Tibial artery (tissue), 4 donors: ENCODE data around the gene PLEKHD1.

Source experiments
- DNase-seq, 2 donors: peaks; one replicate each; pipeline ENCODE4 v3.0.0-alpha.2; 2019
- H3K27ac ChIP-seq, 2 donors: fragments of 200-600 bp; sonication (generic) in 1 of 2; 1 replicate in 1 of 2; 2 replicates in 1 of 2; pipeline ENCODE4 v1.5.1; 2018 to 2019; ENCODE audit warnings: mild to moderate bottlenecking in 1 of 2
- H3K27me3 ChIP-seq, 2 donors: fragments of 200-600 bp; sonication (generic) in 1 of 2; one replicate each; pipeline versions ENCODE4 v1.5.1 to v1.6.0; 2016 to 2019
- H3K36me3 ChIP-seq, 3 donors: fragments of 200-600 bp; sonication (generic) in 2 of 3; one replicate each; pipeline ENCODE4 v1.5.1; 2016 to 2019; ENCODE audit warnings: mild to moderate bottlenecking in 2 of 3
- H3K4me1 ChIP-seq, 4 donors: fragments of 200-600 bp; sonication (generic) in 2 of 4; 1 replicate in 3 of 4; 2 replicates in 1 of 4; pipeline ENCODE4 v1.5.1; 2016 to 2019
- H3K4me3 ChIP-seq, 2 donors: fragments of 200-600 bp; sonication (generic) in 1 of 2; 1 replicate in 1 of 2; 2 replicates in 1 of 2; pipeline ENCODE4 v1.5.1; 2018 to 2019; ENCODE audit warnings: mild to moderate bottlenecking in 2 of 2
- H3K9me3 ChIP-seq, 3 donors: fragments of 200-600 bp; sonication (generic) in 1 of 3; one replicate each; pipeline ENCODE4 v1.5.1; 2016 to 2019
- CTCF ChIP-seq, 2 experiments: fragments of 200-600 bp in 1 of 2; fragments of 450-650 bp in 1 of 2; IDR thresholded peaks; one replicate each; pipeline ENCODE4 v1.5.1; 2017 to 2019; ENCODE audit warnings: antibody characterized with exemption in 2 of 2, mild to moderate bottlenecking in 1 of 2, moderate library complexity in 1 of 2
- intact Hi-C: fragments of 100-400 bp; cut with DNase I; formaldehyde crosslinking; loops from one replicate; pipeline ENCODE4 v1.15.0; 2023; ENCODE audit warnings: low total_unique reads

PLEKHD1 gene

GRCh38 chr14:69464829-69465228 lies 19.7 kb upstream of the PLEKHD1 start:
- no peaks in the 10 kb centered on the region for H3K27me3 ChIP-seq
- intact Hi-C loops, result no loop called here
- TF ChIP-seq CTCF (IDR thresholded peaks at IDR 0.05), result no peak

GRCh38 chr14:69468949-69469348 lies 15.6 kb upstream of the PLEKHD1 start:
- intact Hi-C loops, result no loop called here
- DNase-seq, result no peak
- TF ChIP-seq CTCF (IDR thresholded peaks at IDR 0.05), result no peak
- no peak overlapping the region for H3K27ac ChIP-seq
- no peaks in the 10 kb centered on the region for H3K9me3 ChIP-seq
- no peak overlapping the region for H3K4me3 ChIP-seq
- H3K27me3 ChIP-seq, result no peaks in the 10 kb centered on the region
- no peaks in the 10 kb centered on the region for H3K4me1 ChIP-seq
- H3K36me3 ChIP-seq, result peaks cover 0 to 4% (median 0%) of the 10 kb centered on the region in 3 donors

More at GRCh38 chr14:69464829-69465228, 19.7 kb upstream of the PLEKHD1 start:
- Histone ChIP-seq H3K9me3 (no peaks in the 10 kb centered on the region), H3K4me1 (no peaks in the 10 kb centered on the region), H3K36me3 (peaks cover 0 to 7% (median 7%) of the 10 kb centered on the region in 3 donors), H3K27ac (no peak overlapping the region), H3K4me3 (no peak overlapping the region)
- DNase-seq, result no peak

- no peaks in the 10 kb centered on the region for H3K27me3 ChIP-seq
- DNase-seq, result no peak
- no peaks in the 10 kb centered on the region for H3K4me1 ChIP-seq
- peaks cover 0 to 4% (median 0%) of the 10 kb centered on the region in 3 donors for H3K36me3 ChIP-seq
- no peaks in the 10 kb centered on the region for H3K9me3 ChIP-seq
- no peak overlapping the region for H3K27ac ChIP-seq
- intact Hi-C loops, result no loop called here
- H3K4me3 ChIP-seq, result no peak overlapping the region
- TF ChIP-seq CTCF (IDR thresholded peaks at IDR 0.05), result no peak
Observed at GRCh38 chr14:69471436-69471835, 13.1 kb upstream of the PLEKHD1 start.

- H3K36me3 ChIP-seq, result peaks cover 0 to 4% (median 0%) of the 10 kb centered on the region in 3 donors
- intact Hi-C loops, result no loop called here
- H3K4me1 ChIP-seq, result no peaks in the 10 kb centered on the region
- no peaks in the 10 kb centered on the region for H3K9me3 ChIP-seq
- H3K27ac ChIP-seq, result no peak overlapping the region
- H3K27me3 ChIP-seq, result no peaks in the 10 kb centered on the region
- TF ChIP-seq CTCF (IDR thresholded peaks at IDR 0.05), result no peak
- H3K4me3 ChIP-seq, result no peak overlapping the region
- DNase-seq, result no peak
Observed at GRCh38 chr14:69471916-69472315, 12.6 kb upstream of the PLEKHD1 start.

- no peak for DNase-seq
- no peaks in the 10 kb centered on the region for H3K4me1 ChIP-seq
- no peak overlapping the region for H3K27ac ChIP-seq
- no peaks in the 10 kb centered on the region for H3K9me3 ChIP-seq
- no peak for TF ChIP-seq CTCF (IDR thresholded peaks at IDR 0.05)
- intact Hi-C loops, result no loop called here
- H3K36me3 ChIP-seq, result peaks cover 0 to 4% (median 0%) of the 10 kb centered on the region in 3 donors
- H3K4me3 ChIP-seq, result no peak overlapping the region
- no peaks in the 10 kb centered on the region for H3K27me3 ChIP-seq
Observed at GRCh38 chr14:69473260-69473659, 11.3 kb upstream of the PLEKHD1 start.

- Histone ChIP-seq H3K27me3 (no peaks in the 10 kb centered on the region), H3K4me1 (no peaks in the 10 kb centered on the region), H3K27ac (no peak overlapping the region), H3K36me3 (peaks cover 0 to 4% (median 0%) of the 10 kb centered on the region in 3 donors), H3K9me3 (no peaks in the 10 kb centered on the region), H3K4me3 (no peak overlapping the region)
- TF ChIP-seq CTCF (IDR thresholded peaks at IDR 0.05), result no peak
- no peak for DNase-seq
- intact Hi-C loops, result no loop called here
Observed at GRCh38 chr14:69473946-69474345, 10.6 kb upstream of the PLEKHD1 start.
